ENCODE data around the gene ITGB3.

DNA sequence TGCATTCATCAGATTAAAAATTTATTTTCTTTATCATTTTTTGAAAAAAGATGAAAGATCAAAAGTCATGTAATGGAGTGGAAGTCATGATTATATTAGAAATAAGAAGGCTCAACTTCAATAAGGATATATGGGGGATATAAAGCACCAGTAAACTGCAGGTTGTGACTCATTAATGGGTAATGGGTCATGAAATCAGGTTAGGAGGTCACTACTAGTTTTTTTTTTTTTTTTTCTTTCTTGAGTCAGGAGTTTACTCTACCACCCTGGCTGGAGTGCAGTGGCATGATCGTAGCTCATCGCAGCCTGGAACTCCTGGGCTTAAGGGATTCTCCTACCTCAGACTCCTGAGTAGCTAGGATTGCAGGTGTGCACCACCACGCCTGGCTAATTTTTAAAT is 84.4 kb downstream of the ITGB3 start:
- no peak for TF ChIP-seq EZH2 (IDR thresholded peaks at IDR 0.05; ENCODE audit: borderline replicate concordance, low read depth, low read length, severe bottlenecking)
- TF ChIP-seq, protein P1, sequence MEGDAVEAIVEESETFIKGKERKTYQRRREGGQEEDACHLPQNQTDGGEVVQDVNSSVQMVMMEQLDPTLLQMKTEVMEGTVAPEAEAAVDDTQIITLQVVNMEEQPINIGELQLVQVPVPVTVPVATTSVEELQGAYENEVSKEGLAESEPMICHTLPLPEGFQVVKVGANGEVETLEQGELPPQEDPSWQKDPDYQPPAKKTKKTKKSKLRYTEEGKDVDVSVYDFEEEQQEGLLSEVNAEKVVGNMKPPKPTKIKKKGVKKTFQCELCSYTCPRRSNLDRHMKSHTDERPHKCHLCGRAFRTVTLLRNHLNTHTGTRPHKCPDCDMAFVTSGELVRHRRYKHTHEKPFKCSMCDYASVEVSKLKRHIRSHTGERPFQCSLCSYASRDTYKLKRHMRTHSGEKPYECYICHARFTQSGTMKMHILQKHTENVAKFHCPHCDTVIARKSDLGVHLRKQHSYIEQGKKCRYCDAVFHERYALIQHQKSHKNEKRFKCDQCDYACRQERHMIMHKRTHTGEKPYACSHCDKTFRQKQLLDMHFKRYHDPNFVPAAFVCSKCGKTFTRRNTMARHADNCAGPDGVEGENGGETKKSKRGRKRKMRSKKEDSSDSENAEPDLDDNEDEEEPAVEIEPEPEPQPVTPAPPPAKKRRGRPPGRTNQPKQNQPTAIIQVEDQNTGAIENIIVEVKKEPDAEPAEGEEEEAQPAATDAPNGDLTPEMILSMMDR (IDR thresholded peaks at IDR 0.05; ENCODE audit: borderline replicate concordance, extremely low read depth, low read length, poor library complexity, severe bottlenecking): no peak
